SU-DHL-6 (cell line): ENCODE results near the gene AQP1.

Experiments used
- CTCF ChIP-seq: fragments of 200-600 bp; sonication (generic); IDR thresholded peaks from one replicate; pipeline ENCODE4 v1.5.1; 2017; ENCODE audit warnings: antibody characterized with exemption, mild to moderate bottlenecking, low read length, moderate library complexity; ENCODE audit not compliant: insufficient read depth, poor library complexity, severe bottlenecking
- EZH2phosphoT487 ChIP-seq: fragments of 200-600 bp; sonication (generic), shearing (Covaris generic); conservative IDR thresholded peaks from 2 replicates; pipeline ENCODE4 v1.6.1; 2018; ENCODE audit warnings: mild to moderate bottlenecking, antibody characterized with exemption, low read length, moderate library complexity, mixed read lengths

- no peak for TF ChIP-seq CTCF
- no peak for TF ChIP-seq EZH2phosphoT487
Measured at GRCh38 chr7:30902466-30902865, 9.2 kb upstream of the AQP1 start.
